Left cardiac atrium (tissue), 4 donors: ENCODE data around the gene MOBP. TPM values are rescaled to one million over a fixed set of nuclear protein-coding genes. Genes with fewer than 3 reads are reported as not detected.

ENCODE experiments used
- ATAC-seq, 2 donors: fragments of 200-7000 bp; cut with Tn5 transposase; one replicate each; pipeline ENCODE4 v1.9.1; 2020; ENCODE audit warnings: mild to moderate bottlenecking in 2 of 2, moderate library complexity in 2 of 2
- DNase-seq: peaks from one replicate; pipeline ENCODE4 v3.0.0-alpha.2; 2020
- intact Hi-C, 2 donors: fragments of 100-400 bp; cut with DNase I; formaldehyde crosslinking; loops; one replicate each; pipeline versions ENCODE4 v1.14.1 to v1.15.1; 2022 to 2023
- total RNA-seq, 2 donors: library from RNA; stranded (reverse); fragmentation: NEBNext Ultra II Directional; extraction: Animal tissue kit (Norgen Biotek cat#: 25700); gene quantifications; one replicate each; pipeline ENCODE4 v1.2.1, GENCODE V29; 2021
- donor health status: DM: no; HTN: yes; CAD: no.
- donor health status: DM: no; HTN: yes; CAD: no; lungs with severe emphysema.
- donor health status: DM: yes; HTN: yes; CAD: no.
- donor health status: Dilated cardiomyopathy.

MOBP gene
- total RNA-seq, 2 donors from 2014 or later = 0.10 TPM; not detected in 1

DNA sequence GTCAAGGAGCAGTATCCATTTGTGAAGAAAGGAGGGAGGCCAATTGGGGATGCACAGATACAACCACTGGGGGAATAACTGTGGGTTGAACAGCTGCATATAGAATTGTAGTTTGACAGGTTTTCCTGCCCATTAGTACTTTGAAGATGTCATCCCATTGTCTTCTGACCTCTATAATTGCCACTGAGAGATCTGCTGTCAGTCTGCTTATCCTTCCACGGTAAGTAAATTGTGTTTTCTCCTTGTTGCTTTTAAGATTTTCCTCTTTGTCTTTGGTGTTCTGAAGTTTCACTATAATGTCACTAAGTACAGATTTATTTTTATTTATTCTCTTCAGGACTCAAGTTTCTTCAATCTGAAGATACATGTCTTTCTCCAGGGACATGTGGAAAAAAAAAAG is 56.6 kb downstream of the MOBP start:
- intact Hi-C loops = no loop called here
- ATAC-seq (no peak), DNase-seq (no peak)

- intact Hi-C loops = no loop called here
- DNase-seq (no peak), ATAC-seq (no peak)
These were observed 61.4 kb downstream of the MOBP start for GRCh38 chr3:39528844-39529243.

DNA sequence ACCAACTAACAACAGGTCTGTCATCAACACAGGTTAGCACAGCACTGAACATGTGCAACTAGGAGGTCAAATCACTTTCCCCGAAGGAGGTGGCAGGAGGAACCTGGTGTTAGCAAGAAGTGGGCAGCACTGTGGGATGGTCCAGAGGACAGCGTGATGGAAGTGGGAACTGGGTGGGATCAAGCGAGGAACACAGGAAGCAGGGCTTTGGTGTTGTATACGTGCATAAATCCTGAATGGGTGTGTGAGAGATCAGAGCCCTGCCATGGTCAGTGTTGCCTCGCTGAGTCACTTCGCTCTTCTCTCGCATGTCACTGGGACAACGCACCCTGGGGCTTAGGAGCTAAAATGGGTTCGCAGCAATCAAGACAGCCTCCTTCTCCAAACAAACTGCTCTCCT is 62.1 kb downstream of the MOBP start:
- intact Hi-C loops = no loop called here

DNA sequence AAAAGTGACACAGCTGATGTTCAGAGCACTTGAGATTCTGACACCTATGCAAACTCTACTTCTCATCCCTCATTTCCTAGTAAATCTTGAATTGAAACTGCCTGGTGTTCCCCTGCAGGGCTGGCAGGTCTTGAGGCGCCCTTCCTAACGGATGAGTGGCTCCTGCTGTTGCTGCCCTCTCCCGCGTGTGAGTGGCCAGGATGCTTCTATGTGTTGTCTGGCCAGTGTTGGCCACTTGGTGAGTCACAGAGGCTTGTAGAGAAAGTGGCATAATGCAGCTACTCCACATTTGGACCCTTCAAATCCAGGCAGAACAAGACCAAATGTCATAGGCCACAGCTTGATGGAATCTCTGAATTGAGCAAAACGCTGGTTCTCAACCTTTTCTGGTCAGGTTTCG is 63.6 kb downstream of the MOBP start:
- no peak for DNase-seq
- intact Hi-C loops = no loop called here

More for the DNA sequence above, 62.1 kb downstream of the MOBP start:
- ATAC-seq = no peak
- no peak for DNase-seq

GRCh38 chr3:39531665-39532064 is 64.2 kb downstream of the MOBP start:
- ATAC-seq = peak in 1 of 2 donors; percentile 79
- intact Hi-C loops = no loop called here
- peak; percentile 48 for DNase-seq

More for the DNA sequence above, 63.6 kb downstream of the MOBP start:
- no peak for ATAC-seq

DNA sequence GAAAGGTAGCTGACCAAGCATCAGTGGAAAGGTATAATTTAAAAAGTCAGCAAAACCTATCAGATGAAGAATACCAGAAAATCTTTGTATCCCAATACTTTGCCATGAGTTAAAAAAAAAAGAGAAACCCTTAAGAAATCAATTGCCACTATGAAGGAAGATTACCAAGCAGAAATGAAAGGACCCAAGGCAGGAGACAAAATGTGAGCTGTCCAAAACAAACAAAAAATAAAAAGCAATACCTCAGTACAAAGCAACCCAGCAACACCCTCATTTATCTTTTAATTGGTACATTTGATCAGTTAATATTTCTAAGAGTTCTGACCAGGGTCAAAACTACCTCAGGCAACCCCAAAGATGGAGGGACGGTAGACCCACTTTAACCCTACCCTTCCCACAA is 65.3 kb downstream of the MOBP start:
- ATAC-seq = no peak
- no peak for DNase-seq
- intact Hi-C loops = no loop called here

DNA sequence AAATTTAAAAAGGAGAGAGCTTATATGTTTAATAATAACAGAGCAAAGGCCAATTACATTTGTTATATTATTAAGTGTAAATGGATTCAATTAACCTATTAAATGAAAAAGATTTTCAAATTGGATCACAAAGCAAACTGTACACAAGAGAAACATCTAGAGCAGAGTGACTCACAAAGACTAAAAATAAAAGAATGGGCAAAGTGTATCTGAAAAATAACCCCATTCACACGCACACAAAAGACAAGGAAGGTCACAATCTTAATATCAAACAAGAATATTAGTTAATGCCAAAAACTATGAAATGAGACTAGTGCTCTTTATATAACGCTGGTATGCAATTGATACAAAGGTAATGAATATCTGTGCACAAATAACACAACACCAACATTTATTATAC is 65.7 kb downstream of the MOBP start:
- ATAC-seq (no peak), DNase-seq (no peak)
- intact Hi-C loops = no loop called here

DNA sequence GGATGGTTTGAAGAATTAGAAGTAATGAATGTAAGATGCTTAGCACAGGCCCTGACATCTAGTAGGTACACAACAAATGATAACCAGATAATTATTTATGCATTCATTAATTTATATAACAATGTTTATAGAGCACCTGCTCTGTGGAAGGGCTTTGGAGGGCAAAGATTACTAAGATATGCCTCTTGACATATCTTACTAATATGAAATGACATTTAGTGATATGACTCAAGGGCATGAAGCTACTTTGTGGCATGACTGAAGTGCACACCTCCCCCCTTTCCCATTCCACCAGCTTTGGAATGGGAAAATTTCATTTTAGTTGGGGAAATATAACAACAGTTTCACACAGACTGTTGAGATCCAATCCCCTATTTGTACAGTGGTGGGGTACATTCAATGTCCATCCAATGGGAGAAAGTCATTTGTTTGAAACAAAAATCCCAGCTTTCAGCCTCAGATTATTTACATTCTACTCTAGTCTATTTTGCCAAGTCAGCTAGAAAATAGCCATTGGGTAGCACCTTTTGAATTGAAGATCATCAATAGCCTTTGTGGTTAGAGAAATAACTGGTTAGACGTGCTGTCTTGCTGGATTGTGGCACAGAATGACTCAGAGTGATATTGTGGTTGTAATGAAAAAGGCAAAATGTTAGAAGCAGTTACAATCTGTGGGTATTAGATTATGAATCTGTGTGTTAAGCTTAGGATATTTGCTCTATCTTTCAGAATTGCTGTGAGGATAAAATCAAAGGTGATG is 72.9 kb downstream of the MOBP start:
- intact Hi-C loops = loop anchor here in 1 of 2 donors (5.0 kb wide), 1 partner anchor 637 kb away; no protein-coding TSS in a partner anchor
- no peak for DNase-seq
- ATAC-seq = no peak

GRCh38 chr3:39541442-39541841 is 74.0 kb downstream of the MOBP start:
- intact Hi-C loops = loop anchor here in 1 of 2 donors (5.0 kb wide), 1 partner anchor 636 kb away; no protein-coding TSS in a partner anchor
- no peak for DNase-seq
- no peak for ATAC-seq

GRCh38 chr3:39541917-39542329 is 74.4 kb downstream of the MOBP start:
- DNase-seq (no peak), ATAC-seq (no peak)
- intact Hi-C loops = loop anchor here in 1 of 2 donors (5.0 kb wide), 1 partner anchor 635 kb away; no protein-coding TSS in a partner anchor

DNA sequence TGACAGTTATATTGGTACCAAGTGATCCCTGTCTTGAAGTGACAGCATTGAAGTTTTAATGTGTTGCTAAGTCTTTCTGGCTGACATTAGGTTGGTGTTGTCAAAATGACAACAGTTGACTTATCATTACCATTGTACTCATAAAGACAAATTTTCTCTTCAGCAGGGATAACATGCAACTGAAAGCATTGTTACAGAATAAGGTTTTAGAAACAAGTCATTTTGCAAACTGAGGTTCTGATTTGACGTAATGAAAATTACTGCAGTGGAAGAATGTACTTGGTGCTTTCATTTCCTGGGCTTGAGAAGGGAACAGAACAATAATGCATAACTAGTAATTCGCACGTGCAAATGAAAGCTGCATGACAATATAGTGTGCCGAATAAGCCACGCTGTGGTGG is 75.1 kb downstream of the MOBP start:
- intact Hi-C loops = loop anchor here in 1 of 2 donors (5.0 kb wide), 1 partner anchor 635 kb away; no protein-coding TSS in a partner anchor
- ATAC-seq = no peak
- DNase-seq = no peak

DNA sequence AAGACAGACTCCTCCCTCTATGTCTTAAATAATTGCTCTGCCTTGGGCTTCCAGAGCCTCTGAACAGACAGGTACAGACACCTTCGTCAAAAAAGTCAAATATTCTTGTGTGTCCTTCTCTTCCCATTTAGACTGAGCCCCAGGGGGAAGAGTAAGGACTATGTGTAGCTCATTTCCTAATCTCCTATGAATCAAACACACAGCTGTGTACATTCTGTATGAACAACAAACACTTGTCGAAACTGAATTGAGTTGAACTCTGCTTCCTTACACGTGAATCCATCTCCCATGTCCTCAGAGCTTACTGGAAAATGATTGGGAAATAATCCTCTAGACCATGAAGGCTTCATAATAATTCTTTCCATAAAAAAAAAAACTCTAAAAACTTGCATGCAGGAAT is 80.8 kb downstream of the MOBP start:
- ATAC-seq = no peak
- DNase-seq = no peak
- intact Hi-C loops = loop anchor here in 1 of 2 donors (5.0 kb wide), 1 partner anchor 159 kb away; no protein-coding TSS in a partner anchor

DNA sequence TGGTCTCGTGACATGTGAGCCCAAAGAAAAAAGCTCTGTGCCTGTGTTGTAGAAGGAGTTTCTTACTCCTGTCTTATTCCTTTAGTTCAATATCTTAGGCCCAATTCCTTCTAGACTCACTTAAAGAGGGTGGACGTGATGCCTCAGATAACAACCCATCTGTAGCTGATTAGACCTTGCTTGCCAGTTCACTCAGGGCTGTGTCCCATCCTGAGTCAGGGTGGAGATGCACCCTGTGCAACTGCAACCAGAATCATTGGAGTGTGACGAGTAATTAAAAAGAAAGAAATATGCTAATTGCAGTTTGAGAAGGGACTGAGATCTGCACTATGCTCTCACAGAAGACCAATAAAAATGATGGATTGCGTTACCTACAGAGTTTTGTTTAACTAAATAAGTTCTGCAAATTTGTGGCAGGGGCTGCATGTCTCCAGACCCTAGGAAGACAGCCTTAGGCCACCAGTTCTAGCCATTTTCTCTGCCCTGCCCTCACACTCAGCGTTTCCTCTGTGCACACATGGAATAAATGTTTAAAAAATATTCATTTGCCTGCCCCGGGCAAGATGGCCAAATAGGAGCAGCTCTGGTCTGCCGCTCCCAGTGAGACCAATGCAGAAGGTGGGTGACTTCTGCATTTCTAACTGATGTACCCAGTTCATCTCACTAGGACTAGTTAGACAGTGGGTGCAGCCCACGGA is 83.0 kb downstream of the MOBP start:
- DNase-seq = no peak
- ATAC-seq = no peak
- intact Hi-C loops = no loop called here

Other genes with a start within 250 kb of the MOBP start
- gene CX3CR1, start 187.6 kb upstream of the MOBP start, total RNA-seq = 1 to 10 TPM in 1 of 2 donors, under 1 TPM in 1; 0.60 to 1.4 TPM
- gene CCR8, start 138.0 kb upstream of the MOBP start, total RNA-seq = not detected
- gene SLC25A38, start 84.3 kb upstream of the MOBP start, total RNA-seq = 10 to 100 TPM; 12.0 to 13.7 TPM
- gene RPSA, start 61.0 kb upstream of the MOBP start, total RNA-seq = 100 to 1,000 TPM; 535 to 579 TPM